SK-N-SH (cell line): Measurements from ENCODE around the gene GXYLT2. TPM values are rescaled to one million over a fixed set of nuclear protein-coding genes. Genes with fewer than 3 reads are reported as not detected.

Experiments used
- CTCF ChIA-PET: fragments of 300-600, 350-600 bp; formaldehyde crosslinking; extraction: SDS; loops from one replicate; lab custom pipeline; 2021; lab: Yijun Ruan, JAX
- POLR2A ChIA-PET: fragments of 350-600 bp; sonication (Branson Sonifier 250); formaldehyde crosslinking; extraction: SDS; loops from one replicate; lab custom pipeline; 2020; ENCODE audit warnings: antibody characterized with exemption, inconsistent platforms; lab: Yijun Ruan, JAX
- DNase-seq: peaks from one replicate; pipeline ENCODE4 v3.0.0; 2012
- H2AFZ ChIP-seq: fragments of 200-600 bp; sonication (generic); 2 replicates; pipeline ENCODE4 v1.8.1; 2016; ENCODE audit warnings: antibody characterized with exemption, mild to moderate bottlenecking, low read depth
- H3F3A ChIP-seq: fragments of 200-600 bp; sonication (generic); replicated peaks from 2 replicates; pipeline ENCODE3; 2016; ENCODE audit warnings: antibody characterized with exemption, mild to moderate bottlenecking; ENCODE audit not compliant: insufficient read depth
- H3K27ac ChIP-seq, 2 experiments: fragments of 200-500 bp in 1 of 2; fragments of 200-600 bp in 1 of 2; sonication (Bioruptor generic) in 1 of 2; sonication (generic), shearing (Covaris generic) in 1 of 2; 2 replicates each; pipeline versions ENCODE4 v1.5.1 to v1.6.1; 2014 to 2016; ENCODE audit warnings: low read depth in 2 of 2, inconsistent platforms in 1 of 2, low read length in 1 of 2, mild to moderate bottlenecking in 1 of 2, mixed read lengths in 1 of 2
- H3K27me3 ChIP-seq: fragments of 200-600 bp; sonication (generic), shearing (Covaris generic); 2 replicates; pipeline ENCODE4 v1.6.1; 2016; ENCODE audit warnings: mixed run types; ENCODE audit not compliant: insufficient read depth
- H3K36me3 ChIP-seq, 2 experiments: fragments of 200-500 bp in 1 of 2; fragments of 200-600 bp in 1 of 2; sonication (Bioruptor generic) in 1 of 2; sonication (generic) in 1 of 2; replicated peaks in 1 of 2; 2 replicates each; pipeline versions ENCODE3 to v1.5.1; 2014 to 2016; ENCODE audit warnings: low read length in 1 of 2, mild to moderate bottlenecking in 1 of 2; ENCODE audit not compliant: insufficient read depth in 2 of 2, control insufficient read depth in 1 of 2
- H3K4me1 ChIP-seq, 2 experiments: fragments of 200-500 bp in 1 of 2; fragments of 200-600 bp in 1 of 2; sonication (Bioruptor generic) in 1 of 2; sonication (generic), shearing (Covaris generic) in 1 of 2; 2 replicates each; pipeline versions ENCODE4 v1.5.1 to v1.6.1; 2014 to 2016; ENCODE audit warnings: low read depth in 1 of 2, low read length in 1 of 2, mixed run types in 1 of 2; ENCODE audit not compliant: insufficient read depth in 2 of 2, control insufficient read depth in 1 of 2
- H3K4me2 ChIP-seq: fragments of 200-600 bp; sonication (generic), shearing (Covaris generic); 2 replicates; pipeline ENCODE4 v1.6.1; 2017; ENCODE audit warnings: mixed run types
- H3K4me3 ChIP-seq, 2 experiments: fragments of 200-500 bp in 1 of 2; fragments of 200-600 bp in 1 of 2; sonication (Bioruptor generic) in 1 of 2; sonication (generic), shearing (Covaris generic) in 1 of 2; 2 replicates each; pipeline versions ENCODE4 v1.5.1 to v1.8.1; 2014 to 2016; ENCODE audit warnings: low read depth in 2 of 2, inconsistent platforms in 1 of 2, low read length in 1 of 2, mild to moderate bottlenecking in 1 of 2, mixed read lengths in 1 of 2, moderate library complexity in 1 of 2
- H3K79me2 ChIP-seq: fragments of 200-600 bp; sonication (generic); 2 replicates; pipeline ENCODE4 v1.8.1; 2017; ENCODE audit warnings: mild to moderate bottlenecking; ENCODE audit not compliant: insufficient read depth
- H3K9ac ChIP-seq: fragments of 200-600 bp; sonication (generic); 2 replicates; pipeline ENCODE4 v1.6.1; 2017; ENCODE audit warnings: mixed run types
- H3K9me2 ChIP-seq: fragments of 200-600 bp; sonication (generic); 2 replicates; pipeline ENCODE4 v1.6.1; 2017; ENCODE audit warnings: mixed run types
- H3K9me3 ChIP-seq: fragments of 200-600 bp; sonication (generic); 2 replicates; pipeline ENCODE4 v1.6.1; 2017; ENCODE audit warnings: mixed run types, mild to moderate bottlenecking, moderate library complexity
- H4K20me1 ChIP-seq: fragments of 200-600 bp; sonication (generic); 2 replicates; pipeline ENCODE4 v1.6.1; 2017; ENCODE audit warnings: mild to moderate bottlenecking, mixed run types; ENCODE audit not compliant: insufficient read depth
- ELF1 ChIP-seq: IDR thresholded peaks from 2 replicates; pipeline ENCODE4 v1.4.0; 2012
- FOSL2 ChIP-seq: IDR thresholded peaks from 2 replicates; pipeline ENCODE4 v1.4.0; 2012; ENCODE audit warnings: low read depth, mild to moderate bottlenecking, moderate library complexity, borderline replicate concordance
- FOXJ3 ChIP-seq: sonication (generic); formaldehyde crosslinking; IDR thresholded peaks from 2 replicates; pipeline ENCODE4 v1.5.1; 2020; ENCODE audit warnings: mild to moderate bottlenecking, missing genetic modification reagents
- JUND ChIP-seq: IDR thresholded peaks from 2 replicates; pipeline ENCODE4 v1.4.0; 2012
- NFIC ChIP-seq: IDR thresholded peaks from 2 replicates; pipeline ENCODE4 v1.4.0; 2012; ENCODE audit warnings: borderline replicate concordance
- RCOR1 ChIP-seq: fragments of 150-350 bp; IDR thresholded peaks from 2 replicates; pipeline ENCODE4 v1.6.1; 2017; ENCODE audit warnings: antibody characterized with exemption, low read length
- RFX5 ChIP-seq: IDR thresholded peaks from 2 replicates; pipeline ENCODE4 v1.6.1; 2012; ENCODE audit warnings: mild to moderate bottlenecking, improper control_type of control experiment, low read length
- TEAD4 ChIP-seq: IDR thresholded peaks from 2 replicates; pipeline ENCODE4 v1.4.0; 2012; ENCODE audit warnings: mild to moderate bottlenecking, borderline replicate concordance; ENCODE audit not compliant: insufficient read depth
- YY1 ChIP-seq: IDR thresholded peaks from 2 replicates; pipeline ENCODE4 v1.4.0; 2012; ENCODE audit warnings: low read depth, mild to moderate bottlenecking
- ZBTB33 ChIP-seq: IDR thresholded peaks from 2 replicates; pipeline ENCODE4 v1.4.0; 2012; ENCODE audit warnings: low read depth, borderline replicate concordance
- WGBS: methylation state at CpG from one replicate; pipeline ENCODE4 v1.1.6; 2017; ENCODE audit warnings: low lambda C conversion rate; 5-methylcytosine and 5-hydroxymethylcytosine counted together
- polyA plus RNA-seq, 3 experiments: library from polyadenylated mRNA; depleted of rRNA; stranded (reverse); fragments of >200 nt; gene quantifications; 2 replicates each; pipeline ENCODE4 v1.2.3, GENCODE V29; 2012
- TF ChIP-seq, protein P1 (sequence below): IDR thresholded peaks from 2 replicates; pipeline ENCODE4 v1.4.0; 2012; ENCODE audit warnings: low read depth
- TF ChIP-seq, protein P2 (sequence below): fragments of 200-600 bp; sonication (generic); IDR thresholded peaks from 2 replicates; pipeline ENCODE4 v1.6.1; 2017; ENCODE audit warnings: antibody characterized with exemption, mild to moderate bottlenecking, moderate library complexity

GXYLT2 gene
- polyA plus RNA-seq, 1 of the 3 experiments (the other 2 are of a cell fraction) = 9.1 TPM

- 80% methylated on average over 1 of the region's 1 CpG for WGBS
- Histone ChIP-seq H3K9me2 (no peaks in the 10 kb centered on the region), H3K36me3 (no peaks in the 10 kb centered on the region), H3K4me2 (no peak overlapping the region), H3K79me2 (no peaks in the 10 kb centered on the region), H3K9me3 (no peaks in the 10 kb centered on the region), H3K4me3 (no peak overlapping the region), H2AFZ (no peak overlapping the region), H3K4me1 (peaks cover 0 to 4% of the 10 kb centered on the region in 2 experiments; a peak in 1 of 4 replicates), H3K27me3 (no peaks in the 10 kb centered on the region), H3K27ac (no peak overlapping the region), H3F3A (no peaks in the 10 kb centered on the region), H3K9ac (no peak overlapping the region), H4K20me1 (no peaks in the 10 kb centered on the region)
- POLR2A ChIA-PET = no interaction called here
- no peak for DNase-seq
- CTCF ChIA-PET = interaction anchor here (3.6 kb wide), 1 partner anchor 9 kb away, joined by 17 read pairs; no protein-coding TSS in a partner anchor
- no peak for TF ChIP-seq ZBTB33
- TF ChIP-seq ELF1 = no peak
- TF ChIP-seq RCOR1 = no peak
- no peak for TF ChIP-seq FOXJ3 (CRISPR knock-in tag)
- no peak for TF ChIP-seq TEAD4
- no peak for TF ChIP-seq NFIC
- TF ChIP-seq FOSL2 = no peak
- TF ChIP-seq, protein P1, sequence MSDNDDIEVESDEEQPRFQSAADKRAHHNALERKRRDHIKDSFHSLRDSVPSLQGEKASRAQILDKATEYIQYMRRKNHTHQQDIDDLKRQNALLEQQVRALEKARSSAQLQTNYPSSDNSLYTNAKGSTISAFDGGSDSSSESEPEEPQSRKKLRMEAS = no peak
- TF ChIP-seq, protein P2, sequence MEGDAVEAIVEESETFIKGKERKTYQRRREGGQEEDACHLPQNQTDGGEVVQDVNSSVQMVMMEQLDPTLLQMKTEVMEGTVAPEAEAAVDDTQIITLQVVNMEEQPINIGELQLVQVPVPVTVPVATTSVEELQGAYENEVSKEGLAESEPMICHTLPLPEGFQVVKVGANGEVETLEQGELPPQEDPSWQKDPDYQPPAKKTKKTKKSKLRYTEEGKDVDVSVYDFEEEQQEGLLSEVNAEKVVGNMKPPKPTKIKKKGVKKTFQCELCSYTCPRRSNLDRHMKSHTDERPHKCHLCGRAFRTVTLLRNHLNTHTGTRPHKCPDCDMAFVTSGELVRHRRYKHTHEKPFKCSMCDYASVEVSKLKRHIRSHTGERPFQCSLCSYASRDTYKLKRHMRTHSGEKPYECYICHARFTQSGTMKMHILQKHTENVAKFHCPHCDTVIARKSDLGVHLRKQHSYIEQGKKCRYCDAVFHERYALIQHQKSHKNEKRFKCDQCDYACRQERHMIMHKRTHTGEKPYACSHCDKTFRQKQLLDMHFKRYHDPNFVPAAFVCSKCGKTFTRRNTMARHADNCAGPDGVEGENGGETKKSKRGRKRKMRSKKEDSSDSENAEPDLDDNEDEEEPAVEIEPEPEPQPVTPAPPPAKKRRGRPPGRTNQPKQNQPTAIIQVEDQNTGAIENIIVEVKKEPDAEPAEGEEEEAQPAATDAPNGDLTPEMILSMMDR = no peak
These were observed 27.0 kb upstream of the GXYLT2 start for GRCh38 chr3:72860846-72861245.

DNA sequence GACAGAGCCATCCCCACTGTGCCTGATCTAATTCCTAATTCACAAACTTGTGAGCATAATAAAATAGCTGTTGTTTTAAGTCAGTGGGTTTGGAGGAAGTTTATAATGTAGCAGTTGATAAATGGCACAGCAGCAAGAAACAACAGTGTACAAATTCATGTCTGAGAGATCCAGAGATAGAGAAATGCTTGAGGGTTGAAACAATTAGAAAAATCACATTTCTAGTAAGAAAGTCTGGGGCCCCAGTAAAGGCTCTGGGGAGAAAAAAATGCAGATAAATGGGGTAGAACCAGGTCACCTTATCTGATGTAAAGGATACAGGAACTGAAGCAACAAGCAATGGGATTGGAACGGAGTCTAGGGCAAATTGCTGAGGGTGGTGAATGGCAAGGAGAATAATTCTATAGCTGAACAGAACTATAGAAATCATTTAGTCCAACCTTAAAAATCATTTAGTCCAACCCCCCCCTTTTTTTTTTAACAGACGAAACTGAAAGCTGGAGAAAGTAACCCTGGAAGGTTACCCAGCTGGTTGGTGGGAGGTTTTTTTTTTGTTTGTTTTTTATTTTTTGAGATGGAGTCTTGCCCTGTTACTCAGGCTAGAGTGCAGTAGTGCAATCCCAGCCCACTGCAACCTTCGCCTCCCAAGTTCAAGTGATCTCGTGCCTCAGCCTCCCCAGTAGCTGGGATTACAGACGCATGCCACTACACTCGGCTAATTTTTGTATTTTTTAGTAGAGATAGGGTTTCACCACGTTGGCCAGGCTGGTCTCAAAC lies 25.3 kb upstream of the GXYLT2 start:
- POLR2A ChIA-PET = no interaction called here
- no peaks in the 10 kb centered on the region for H3K79me2 ChIP-seq

More for the DNA sequence above, 25.3 kb upstream of the GXYLT2 start:
- Histone ChIP-seq H3K9me3 (no peaks in the 10 kb centered on the region), H4K20me1 (no peaks in the 10 kb centered on the region), H3K4me1 (peaks cover 0 to 4% of the 10 kb centered on the region in 2 experiments; a peak in 1 of 4 replicates), H3K27ac (no peak overlapping the region), H3K9ac (no peak overlapping the region), H3K4me3 (no peak overlapping the region), H3K36me3 (no peaks in the 10 kb centered on the region), H3K27me3 (no peaks in the 10 kb centered on the region), H3K9me2 (no peaks in the 10 kb centered on the region), H2AFZ (0 out of 2 replicates have a peak overlapping the region, but pooled peaks have one; percentile 4)
- 70% methylated on average over 7 of the region's 7 CpGs for WGBS
- peak; percentile 32 for DNase-seq
- TF ChIP-seq YY1 (no peak), RFX5 (no peak), ZBTB33 (no peak), JUND (no peak)
- TF ChIP-seq, all 33 proteins: peak for 0
- no peak overlapping the region for H3K4me2 ChIP-seq
- H3F3A ChIP-seq = no peaks in the 10 kb centered on the region
- CTCF ChIA-PET = interaction anchor here (0.6 to 3.6 kb wide), 4 partner anchors 11 to 194 kb away, joined by 3 to 17 read pairs (median 5); no protein-coding TSS in a partner anchor
